Mucosa of rectum (tissue), 2 donors: ENCODE measurements around the gene GRK5.

Experiments
- H3K27ac ChIP-seq, 2 donors: one replicate each; pipeline ENCODE4 v1.7.0; 2013; ENCODE audit warnings: inconsistent platforms in 2 of 2, low read depth in 2 of 2, low read length in 2 of 2
- H3K27me3 ChIP-seq, 2 donors: one replicate each; pipeline ENCODE4 v1.7.0; 2013; ENCODE audit warnings: low read length in 2 of 2; ENCODE audit not compliant: control insufficient read depth in 2 of 2, insufficient read depth in 2 of 2
- H3K36me3 ChIP-seq, 2 donors: one replicate each; pipeline ENCODE4 v1.7.0; 2013; ENCODE audit warnings: low read length in 2 of 2; ENCODE audit not compliant: control insufficient read depth in 2 of 2, insufficient read depth in 2 of 2
- H3K4me1 ChIP-seq, 2 donors: one replicate each; pipeline ENCODE4 v1.7.0; 2013; ENCODE audit warnings: low read length in 2 of 2, mild to moderate bottlenecking in 1 of 2; ENCODE audit not compliant: control insufficient read depth in 2 of 2, insufficient read depth in 2 of 2
- H3K4me3 ChIP-seq, 2 donors: one replicate each; pipeline ENCODE4 v1.7.0; 2013; ENCODE audit warnings: low read length in 2 of 2
- H3K9ac ChIP-seq, 2 donors: one replicate each; pipeline ENCODE4 v1.7.0; 2013; ENCODE audit warnings: low read length in 2 of 2, low read depth in 1 of 2, mild to moderate bottlenecking in 1 of 2
- H3K9me3 ChIP-seq, 2 donors: one replicate each; pipeline ENCODE4 v1.7.0; 2013; ENCODE audit warnings: low read length in 2 of 2; ENCODE audit not compliant: control insufficient read depth in 2 of 2
- donor health status: healthy.
- donor health status: Normal muscosa, but diverticular disease.

Gene GRK5

DNA sequence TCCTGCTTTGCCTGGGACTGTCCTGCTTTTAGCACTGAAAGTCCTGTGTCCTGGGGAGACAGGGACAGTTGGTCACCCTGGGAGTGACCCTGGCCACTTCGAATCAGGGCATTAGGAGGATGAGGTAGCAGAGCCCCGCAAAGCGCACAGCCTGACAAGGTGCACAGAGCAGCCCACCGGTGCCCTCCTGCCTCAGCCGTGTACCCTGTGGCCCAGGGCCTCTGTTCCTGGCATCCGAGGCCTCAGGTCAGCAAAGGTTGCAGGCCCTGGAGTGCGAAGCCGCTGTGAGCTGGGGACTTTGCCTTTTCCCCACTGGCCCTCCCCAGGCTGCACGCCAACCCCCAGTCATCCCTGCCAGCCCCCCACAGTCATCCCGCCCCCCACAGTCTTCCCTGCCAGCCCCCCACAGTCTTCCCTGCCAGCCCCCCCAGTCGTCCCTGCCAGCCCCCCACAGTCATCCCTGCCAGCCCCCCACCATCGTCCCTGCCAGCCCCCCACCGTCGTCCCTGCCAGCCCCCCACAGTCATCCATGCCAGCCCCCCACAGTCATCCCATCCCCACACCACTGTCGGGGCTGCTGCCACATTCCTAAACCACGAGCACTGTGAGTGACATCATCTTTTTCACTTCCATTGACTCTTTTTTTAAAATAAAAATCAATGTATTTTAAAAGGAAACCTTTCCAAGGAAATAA, 243.4 kb downstream of the GRK5 start:
- no peaks in the 10 kb centered on the region for H3K9me3 ChIP-seq
- no peak overlapping the region for H3K9ac ChIP-seq
- H3K4me1 ChIP-seq, result no peaks in the 10 kb centered on the region
- peaks cover 0 to 12% of the 10 kb centered on the region in 2 donors for H3K36me3 ChIP-seq
- no peak overlapping the region for H3K27ac ChIP-seq
- no peak overlapping the region for H3K4me3 ChIP-seq
- H3K27me3 ChIP-seq, result no peaks in the 10 kb centered on the region

DNA sequence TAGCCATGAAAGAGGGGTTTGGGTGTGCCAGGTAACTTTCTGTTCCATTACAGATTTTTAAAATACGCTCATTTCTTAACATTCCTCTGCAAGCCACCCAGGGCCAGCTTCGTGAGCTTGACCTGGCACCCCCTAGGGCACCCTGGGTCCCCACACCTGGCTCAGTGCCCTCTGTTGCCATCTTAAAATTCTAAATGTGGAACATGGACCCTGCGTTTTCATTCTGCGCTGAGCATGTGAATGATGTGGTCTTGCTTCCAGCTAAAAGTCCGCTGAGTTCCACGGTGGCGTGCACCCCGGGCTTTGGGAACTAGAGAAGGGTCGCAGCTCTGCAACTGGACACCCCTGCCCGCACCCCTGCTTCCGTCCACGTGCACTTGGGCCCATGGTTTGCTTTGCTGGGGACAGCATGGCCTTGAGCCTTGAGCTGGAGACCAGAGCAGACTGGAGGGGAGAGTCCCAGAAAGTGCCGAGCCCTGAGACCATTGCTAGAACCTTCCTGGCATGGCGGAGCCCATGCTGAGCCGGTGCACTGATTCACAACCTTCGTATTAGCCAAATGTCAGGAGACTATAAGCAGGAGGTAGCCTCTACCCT, 244.0 kb downstream of the GRK5 start:
- Histone ChIP-seq H3K9ac (no peak overlapping the region), H3K4me1 (no peaks in the 10 kb centered on the region), H3K27me3 (no peaks in the 10 kb centered on the region), H3K36me3 (peaks cover 0 to 12% of the 10 kb centered on the region in 2 donors), H3K27ac (no peak overlapping the region), H3K9me3 (no peaks in the 10 kb centered on the region), H3K4me3 (no peak overlapping the region)

GRCh38 chr10:119452396-119452795, 245.0 kb downstream of the GRK5 start:
- no peak overlapping the region for H3K27ac ChIP-seq
- H3K9ac ChIP-seq, result no peak overlapping the region
- no peak overlapping the region for H3K4me3 ChIP-seq
- H3K9me3 ChIP-seq, result no peaks in the 10 kb centered on the region
- no peaks in the 10 kb centered on the region for H3K27me3 ChIP-seq
- no peaks in the 10 kb centered on the region for H3K4me1 ChIP-seq
- peaks cover 0 to 12% of the 10 kb centered on the region in 2 donors for H3K36me3 ChIP-seq

DNA sequence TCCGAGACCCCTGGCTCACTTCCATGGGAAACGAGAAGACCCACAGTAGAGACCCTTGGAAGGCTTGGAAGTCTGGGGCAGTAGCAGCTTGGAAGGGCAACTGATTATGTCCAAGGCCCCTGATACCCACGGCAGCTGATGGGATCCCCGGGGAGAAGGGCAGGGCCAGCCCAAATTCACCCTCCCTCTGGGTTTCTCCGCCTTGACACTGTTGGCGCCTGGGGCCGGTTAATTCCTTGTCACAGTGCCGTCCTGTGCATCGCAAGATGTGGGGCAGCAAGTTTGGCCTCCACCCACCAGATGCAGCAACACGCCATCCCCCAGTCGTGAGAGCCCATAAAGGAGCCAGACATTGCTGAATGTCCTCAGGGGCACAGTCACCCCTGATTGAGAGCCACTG, 245.9 kb downstream of the GRK5 start:
- Histone ChIP-seq H3K4me1 (no peaks in the 10 kb centered on the region), H3K36me3 (peaks cover 0 to 6% of the 10 kb centered on the region in 2 donors), H3K27ac (no peak overlapping the region), H3K4me3 (no peak overlapping the region), H3K9me3 (no peaks in the 10 kb centered on the region), H3K27me3 (no peaks in the 10 kb centered on the region), H3K9ac (no peak overlapping the region)

GRCh38 chr10:119454316-119454715, 246.9 kb downstream of the GRK5 start:
- H3K27me3 ChIP-seq, result no peaks in the 10 kb centered on the region
- no peaks in the 10 kb centered on the region for H3K4me1 ChIP-seq
- H3K27ac ChIP-seq, result no peak overlapping the region
- no peaks in the 10 kb centered on the region for H3K9me3 ChIP-seq
- no peak overlapping the region for H3K4me3 ChIP-seq
- H3K36me3 ChIP-seq, result peaks cover 0 to 4% of the 10 kb centered on the region in 2 donors
- H3K9ac ChIP-seq, result no peak overlapping the region

DNA sequence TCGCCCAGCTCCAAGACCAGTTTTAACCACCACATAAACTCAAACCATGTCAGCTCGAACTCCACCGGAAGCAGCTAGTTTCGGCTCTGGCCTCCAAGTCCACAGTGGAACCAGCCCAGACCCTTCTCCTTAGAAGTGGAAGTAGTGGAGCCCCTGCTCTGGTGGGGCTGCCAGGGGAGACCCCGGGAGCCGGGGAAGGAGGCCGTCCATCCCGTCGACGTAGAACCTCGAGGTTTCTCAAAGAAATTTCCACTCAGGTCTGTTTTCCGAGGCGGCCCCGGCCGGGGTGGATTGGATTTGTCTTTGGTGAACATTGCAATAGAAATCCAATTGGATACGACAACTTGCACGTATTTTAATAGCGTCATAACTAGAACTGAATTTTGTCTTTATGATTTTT, 247.6 kb downstream of the GRK5 start:
- no peaks in the 10 kb centered on the region for H3K27me3 ChIP-seq
- H3K9ac ChIP-seq, result no peak overlapping the region
- peaks cover 0 to 4% of the 10 kb centered on the region in 2 donors for H3K36me3 ChIP-seq
- no peak overlapping the region for H3K27ac ChIP-seq
- H3K4me1 ChIP-seq, result no peaks in the 10 kb centered on the region
- no peaks in the 10 kb centered on the region for H3K9me3 ChIP-seq
- no peak overlapping the region for H3K4me3 ChIP-seq

GRCh38 chr10:119455609-119456434, 248.5 kb downstream of the GRK5 start:
- H3K4me1 ChIP-seq, result no peaks in the 10 kb centered on the region
- H3K27me3 ChIP-seq, result no peaks in the 10 kb centered on the region
- H3K9me3 ChIP-seq, result no peaks in the 10 kb centered on the region
- H3K27ac ChIP-seq, result no peak overlapping the region
- H3K36me3 ChIP-seq, result no peaks in the 10 kb centered on the region
- H3K4me3 ChIP-seq, result no peak overlapping the region
- H3K9ac ChIP-seq, result no peak overlapping the region

DNA sequence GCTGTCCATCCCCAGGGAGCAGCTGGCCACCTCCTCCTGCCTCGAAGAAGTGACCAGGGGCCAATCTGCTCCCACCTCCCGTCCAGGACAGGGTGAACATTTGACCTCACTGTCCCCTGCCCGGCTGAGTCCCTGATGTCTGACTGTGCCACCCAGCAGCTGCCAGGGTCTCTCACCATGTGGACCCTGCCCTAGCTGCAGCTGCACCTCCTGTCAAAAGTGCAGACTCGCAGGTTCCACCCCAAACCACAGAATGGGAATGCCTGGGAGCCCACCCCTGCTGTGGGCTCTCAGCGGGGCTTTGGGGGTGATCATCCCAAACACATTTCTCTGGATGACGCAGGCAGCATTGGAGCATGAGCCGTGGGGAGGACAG, 249.1 kb downstream of the GRK5 start:
- Histone ChIP-seq H3K9me3 (no peaks in the 10 kb centered on the region), H3K4me3 (no peak overlapping the region), H3K36me3 (no peaks in the 10 kb centered on the region), H3K27ac (no peak overlapping the region), H3K4me1 (no peaks in the 10 kb centered on the region), H3K9ac (no peak overlapping the region), H3K27me3 (no peaks in the 10 kb centered on the region)

- H3K9me3 ChIP-seq, result no peaks in the 10 kb centered on the region
- H3K27me3 ChIP-seq, result no peaks in the 10 kb centered on the region
- H3K36me3 ChIP-seq, result no peaks in the 10 kb centered on the region
- H3K27ac ChIP-seq, result no peak overlapping the region
- H3K9ac ChIP-seq, result no peak overlapping the region
- H3K4me3 ChIP-seq, result no peak overlapping the region
- H3K4me1 ChIP-seq, result no peaks in the 10 kb centered on the region
These were observed 250.8 kb downstream of the GRK5 start for GRCh38 chr10:119457966-119458766.
